ENCODE measurements around the gene TNFRSF9.

DNA sequence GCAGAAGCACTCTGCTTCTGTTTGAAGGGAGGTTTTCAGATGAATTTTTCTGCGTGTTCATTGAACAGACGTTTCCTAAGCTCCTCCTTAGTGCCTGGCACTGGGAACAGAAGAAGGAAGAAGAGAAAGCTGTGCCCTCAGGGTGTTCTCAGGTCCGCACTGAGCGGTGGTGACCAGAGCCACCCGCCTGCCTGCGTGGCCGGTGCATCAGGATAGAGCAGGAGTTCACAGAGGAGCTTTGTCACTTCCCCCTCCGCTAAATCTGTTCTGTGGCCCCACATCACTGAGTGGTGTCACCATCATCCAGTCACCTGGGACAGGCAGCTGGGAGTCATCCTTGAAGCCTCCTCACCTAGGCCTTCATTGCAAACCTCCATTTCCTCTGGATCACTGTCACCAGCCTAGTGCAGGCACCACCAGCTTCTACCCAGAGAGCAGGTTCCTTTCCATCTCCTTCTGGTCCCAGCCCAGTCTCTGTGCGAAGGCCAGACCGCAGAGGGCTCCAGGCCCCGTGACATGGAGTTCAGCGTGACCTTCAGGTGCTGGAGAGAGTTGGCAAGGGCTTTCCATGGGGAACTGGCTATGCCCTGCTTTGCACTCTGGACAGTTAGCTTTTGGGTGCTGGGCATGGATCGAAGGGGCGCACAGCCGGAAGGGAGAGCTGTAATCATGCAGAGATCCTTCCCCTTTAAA is 42.6 kb upstream of the TNFRSF9 start:
- TF ChIP-seq, protein P1, sequence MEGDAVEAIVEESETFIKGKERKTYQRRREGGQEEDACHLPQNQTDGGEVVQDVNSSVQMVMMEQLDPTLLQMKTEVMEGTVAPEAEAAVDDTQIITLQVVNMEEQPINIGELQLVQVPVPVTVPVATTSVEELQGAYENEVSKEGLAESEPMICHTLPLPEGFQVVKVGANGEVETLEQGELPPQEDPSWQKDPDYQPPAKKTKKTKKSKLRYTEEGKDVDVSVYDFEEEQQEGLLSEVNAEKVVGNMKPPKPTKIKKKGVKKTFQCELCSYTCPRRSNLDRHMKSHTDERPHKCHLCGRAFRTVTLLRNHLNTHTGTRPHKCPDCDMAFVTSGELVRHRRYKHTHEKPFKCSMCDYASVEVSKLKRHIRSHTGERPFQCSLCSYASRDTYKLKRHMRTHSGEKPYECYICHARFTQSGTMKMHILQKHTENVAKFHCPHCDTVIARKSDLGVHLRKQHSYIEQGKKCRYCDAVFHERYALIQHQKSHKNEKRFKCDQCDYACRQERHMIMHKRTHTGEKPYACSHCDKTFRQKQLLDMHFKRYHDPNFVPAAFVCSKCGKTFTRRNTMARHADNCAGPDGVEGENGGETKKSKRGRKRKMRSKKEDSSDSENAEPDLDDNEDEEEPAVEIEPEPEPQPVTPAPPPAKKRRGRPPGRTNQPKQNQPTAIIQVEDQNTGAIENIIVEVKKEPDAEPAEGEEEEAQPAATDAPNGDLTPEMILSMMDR (conservative IDR thresholded peaks at IDR 0.05): no peak
- no peak for TF ChIP-seq ZFX (IDR thresholded peaks at IDR 0.05)

Data from C4-2B (cell line).